ENCODE measurements around the gene DYNC1LI1. TPM values are rescaled to one million over a fixed set of nuclear protein-coding genes. Genes with fewer than 3 reads are reported as not detected.

The DYNC1LI1 gene
- polyA plus RNA-seq, 2 of the 4 experiments (the other 2 are of a cell fraction): 42.0 to 66.9 TPM

- Histone ChIP-seq H3K9me3 (no peaks in the 10 kb centered on the region), H3K4me3 (no peak overlapping the region), H3K4me1 (peaks cover 43% of the 10 kb centered on the region), H3K27ac (no peak overlapping the region), H3K4me2 (no peak overlapping the region)
- DNase-seq (ENCODE audit: low read depth in 1 of 2, low spot score in 1 of 2) (no peak), FAIRE-seq (no peak), ATAC-seq (no peak)
- POLR2A ChIA-PET: no interaction called here
- TF ChIP-seq ZC3H11A (IDR thresholded peaks at IDR 0.05) (no peak), MAFK (IDR thresholded peaks at IDR 0.05; ENCODE audit: partially characterized antibody) (peak; percentile 11), SREBF2 (IDR thresholded peaks at IDR 0.05) (no peak), RFX5 (IDR thresholded peaks at IDR 0.05) (no peak), BHLHE40 (IDR thresholded peaks at IDR 0.05; ENCODE audit: low read depth, low read length) (no peak)
- TF ChIP-seq, protein P1, sequence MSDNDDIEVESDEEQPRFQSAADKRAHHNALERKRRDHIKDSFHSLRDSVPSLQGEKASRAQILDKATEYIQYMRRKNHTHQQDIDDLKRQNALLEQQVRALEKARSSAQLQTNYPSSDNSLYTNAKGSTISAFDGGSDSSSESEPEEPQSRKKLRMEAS (IDR thresholded peaks at IDR 0.05): no peak
- CTCF ChIA-PET: interaction anchor here (0.9 kb wide), 1 partner anchor 35 kb away, joined by 5 read pairs; no protein-coding TSS in a partner anchor
Observed at GRCh38 chr3:32545305-32545704, 25.4 kb downstream of the DYNC1LI1 start.

GRCh38 chr3:32544894-32545293, 25.8 kb downstream of the DYNC1LI1 start:
- H3K4me1 ChIP-seq: peaks cover 45% of the 10 kb centered on the region
- DNase-seq (ENCODE audit: low read depth in 1 of 2, low spot score in 1 of 2): peak in 1 of 2 experiments; percentile 17
- H3K4me3 ChIP-seq: no peak overlapping the region
- CTCF ChIA-PET: no interaction called here
- ATAC-seq: 0 out of 6 replicates have a peak, but pooled peaks of 1 of the 2 experiments have one; percentile 39
- no peaks in the 10 kb centered on the region for H3K9me3 ChIP-seq
- TF ChIP-seq JUN (IDR thresholded peaks at IDR 0.05) (no peak), CHD2 (IDR thresholded peaks at IDR 0.05; ENCODE audit: low read length, partially characterized antibody) (no peak), FOSB (CRISPR knock-in tag; IDR thresholded peaks at IDR 0.05) (no peak), MAZ (IDR thresholded peaks at IDR 0.05; ENCODE audit: borderline replicate concordance, low read depth, low read length) (no peak), JUNB (IDR thresholded peaks at IDR 0.05) (no peak), POLR2A (IDR thresholded peaks at IDR 0.05; ENCODE audit: low read length) (no peak), FOSL2 (IDR thresholded peaks at IDR 0.05) (no peak), FOSL2 (CRISPR knock-in tag; IDR thresholded peaks at IDR 0.05) (no peak)
- TF ChIP-seq, protein P2, sequence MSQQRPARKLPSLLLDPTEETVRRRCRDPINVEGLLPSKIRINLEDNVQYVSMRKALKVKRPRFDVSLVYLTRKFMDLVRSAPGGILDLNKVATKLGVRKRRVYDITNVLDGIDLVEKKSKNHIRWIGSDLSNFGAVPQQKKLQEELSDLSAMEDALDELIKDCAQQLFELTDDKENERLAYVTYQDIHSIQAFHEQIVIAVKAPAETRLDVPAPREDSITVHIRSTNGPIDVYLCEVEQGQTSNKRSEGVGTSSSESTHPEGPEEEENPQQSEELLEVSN (IDR thresholded peaks at IDR 0.05; ENCODE audit: borderline replicate concordance, low read depth): no peak
- TF ChIP-seq, protein P3, sequence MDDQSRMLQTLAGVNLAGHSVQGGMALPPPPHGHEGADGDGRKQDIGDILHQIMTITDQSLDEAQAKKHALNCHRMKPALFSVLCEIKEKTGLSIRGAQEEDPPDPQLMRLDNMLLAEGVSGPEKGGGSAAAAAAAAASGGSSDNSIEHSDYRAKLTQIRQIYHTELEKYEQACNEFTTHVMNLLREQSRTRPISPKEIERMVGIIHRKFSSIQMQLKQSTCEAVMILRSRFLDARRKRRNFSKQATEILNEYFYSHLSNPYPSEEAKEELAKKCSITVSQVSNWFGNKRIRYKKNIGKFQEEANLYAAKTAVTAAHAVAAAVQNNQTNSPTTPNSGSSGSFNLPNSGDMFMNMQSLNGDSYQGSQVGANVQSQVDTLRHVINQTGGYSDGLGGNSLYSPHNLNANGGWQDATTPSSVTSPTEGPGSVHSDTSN (IDR thresholded peaks at IDR 0.05): no peak
- WGBS (ENCODE audit: missing lambda C conversion rate): 74% methylated on average over 2 of the region's 2 CpGs
- POLR2A ChIA-PET: no interaction called here
- FAIRE-seq: no peak
- no peak overlapping the region for H3K4me2 ChIP-seq
- H3K27ac ChIP-seq: no peak overlapping the region

DNA sequence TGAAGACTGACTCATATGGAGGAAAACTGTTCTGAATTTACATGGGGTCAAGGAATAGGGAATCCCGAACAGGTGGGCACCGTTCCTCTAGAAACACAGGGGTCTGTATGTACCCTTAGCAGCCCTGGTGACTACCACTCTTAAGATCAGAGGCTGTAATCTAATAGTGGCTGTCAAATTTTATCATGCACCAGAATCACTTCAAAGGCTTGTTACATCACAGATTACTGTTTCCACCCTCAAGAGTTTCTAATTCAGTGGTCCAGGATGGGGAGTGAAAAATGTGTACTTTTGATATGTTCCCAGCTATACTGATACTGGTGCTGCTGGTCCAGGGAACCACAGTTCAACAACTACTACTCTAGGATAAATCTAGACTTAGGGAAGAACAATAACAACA, 27.9 kb downstream of the DYNC1LI1 start:
- no peaks in the 10 kb centered on the region for H3K9me3 ChIP-seq
- no peak overlapping the region for H3K4me3 ChIP-seq
- ATAC-seq: peak in 1 of 2 experiments; percentile 21; a peak in 3 of 6 replicates
- ChIA-PET POLR2A (no interaction called here), CTCF (interaction anchor here (1.0 kb wide), 1 partner anchor 18 kb away, joined by 3 read pairs; no protein-coding TSS in a partner anchor)
- TF ChIP-seq SREBF2 (IDR thresholded peaks at IDR 0.05) (no peak), POLR2A (IDR thresholded peaks at IDR 0.05; ENCODE audit: low read length) (no peak), RARB (CRISPR knock-in tag; IDR thresholded peaks at IDR 0.05) (no peak)
- TF ChIP-seq, protein P4, sequence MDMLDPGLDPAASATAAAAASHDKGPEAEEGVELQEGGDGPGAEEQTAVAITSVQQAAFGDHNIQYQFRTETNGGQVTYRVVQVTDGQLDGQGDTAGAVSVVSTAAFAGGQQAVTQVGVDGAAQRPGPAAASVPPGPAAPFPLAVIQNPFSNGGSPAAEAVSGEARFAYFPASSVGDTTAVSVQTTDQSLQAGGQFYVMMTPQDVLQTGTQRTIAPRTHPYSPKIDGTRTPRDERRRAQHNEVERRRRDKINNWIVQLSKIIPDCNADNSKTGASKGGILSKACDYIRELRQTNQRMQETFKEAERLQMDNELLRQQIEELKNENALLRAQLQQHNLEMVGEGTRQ (IDR thresholded peaks at IDR 0.05): no peak
- H3K27ac ChIP-seq: peak overlapping the region in 1 of 2 experiments; percentile 76; a peak in 4 of 6 replicates
- peaks cover 45% of the 10 kb centered on the region for H3K4me1 ChIP-seq
- DNase-seq (ENCODE audit: low read depth in 1 of 2, low spot score in 1 of 2): no peak
- H3K4me2 ChIP-seq: peak overlapping the region; percentile 41; the same call in 2 of the 3 replicates
- WGBS (ENCODE audit: missing lambda C conversion rate): 93% methylated on average over 2 of the region's 2 CpGs
- peak; percentile 36 for FAIRE-seq

- POLR2A ChIA-PET: no interaction called here
Observed at GRCh38 chr3:32540899-32541298, 29.8 kb downstream of the DYNC1LI1 start.

More at GRCh38 chr3:32540899-32541298, 29.8 kb downstream of the DYNC1LI1 start:
- peak overlapping the region; percentile 41 for H3K4me2 ChIP-seq
- DNase-seq (ENCODE audit: low read depth in 1 of 2, low spot score in 1 of 2): peak in 1 of 2 experiments; percentile 65
- FAIRE-seq: peak; percentile 54
- 34% methylated on average over 4 of the region's 4 CpGs for WGBS (ENCODE audit: missing lambda C conversion rate)
- no peaks in the 10 kb centered on the region for H3K9me3 ChIP-seq
- TF ChIP-seq CHD4 (IDR thresholded peaks at IDR 0.05; ENCODE audit: borderline replicate concordance) (no peak), MAFK (IDR thresholded peaks at IDR 0.05; ENCODE audit: partially characterized antibody) (peak; percentile 81), RFX5 (IDR thresholded peaks at IDR 0.05) (no peak), GATA3 (IDR thresholded peaks at IDR 0.05; ENCODE audit: borderline replicate concordance) (no peak), HES2 (IDR thresholded peaks at IDR 0.05) (no peak), RARB (CRISPR knock-in tag; IDR thresholded peaks at IDR 0.05) (no peak), CBX8 (IDR thresholded peaks at IDR 0.05) (no peak), NFE2L2 (conservative IDR thresholded peaks at IDR 0.05; ENCODE audit: low read length) (0 out of 2 replicates have a peak, but pooled peaks have one; percentile 49), POLR2A (IDR thresholded peaks at IDR 0.05; ENCODE audit: low read length) (no peak), EHF (CRISPR knock-in tag; IDR thresholded peaks at IDR 0.05) (no peak)
- TF ChIP-seq, protein P1 (IDR thresholded peaks at IDR 0.05): no peak
- TF ChIP-seq, protein P4 (IDR thresholded peaks at IDR 0.05): no peak
- peak; percentile 64 to 86; a peak in 5 of 6 replicates for ATAC-seq
- CTCF ChIA-PET: no interaction called here
- peak overlapping the region; percentile 43 to 51; a peak in 5 of 6 replicates for H3K27ac ChIP-seq
- H3K4me1 ChIP-seq: peaks cover 47% of the 10 kb centered on the region
- H3K4me3 ChIP-seq: no peak overlapping the region
